EL (cell line): Measurements from ENCODE around the gene TMEM14A.
A peak's percentile ranks its signal among the peaks of the same experiment; 100 is the strongest.
"Not testable (repeated sequence)": the region's sequence is repeated elsewhere in the genome, so short reads cannot be mapped to it uniquely, and the experiment has no call there.

Source experiments
- DNase-seq: peaks from one replicate; pipeline ENCODE4 v3.0.0-alpha.2; 2016

The TMEM14A gene, protein sequence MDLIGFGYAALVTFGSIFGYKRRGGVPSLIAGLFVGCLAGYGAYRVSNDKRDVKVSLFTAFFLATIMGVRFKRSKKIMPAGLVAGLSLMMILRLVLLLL

DNA sequence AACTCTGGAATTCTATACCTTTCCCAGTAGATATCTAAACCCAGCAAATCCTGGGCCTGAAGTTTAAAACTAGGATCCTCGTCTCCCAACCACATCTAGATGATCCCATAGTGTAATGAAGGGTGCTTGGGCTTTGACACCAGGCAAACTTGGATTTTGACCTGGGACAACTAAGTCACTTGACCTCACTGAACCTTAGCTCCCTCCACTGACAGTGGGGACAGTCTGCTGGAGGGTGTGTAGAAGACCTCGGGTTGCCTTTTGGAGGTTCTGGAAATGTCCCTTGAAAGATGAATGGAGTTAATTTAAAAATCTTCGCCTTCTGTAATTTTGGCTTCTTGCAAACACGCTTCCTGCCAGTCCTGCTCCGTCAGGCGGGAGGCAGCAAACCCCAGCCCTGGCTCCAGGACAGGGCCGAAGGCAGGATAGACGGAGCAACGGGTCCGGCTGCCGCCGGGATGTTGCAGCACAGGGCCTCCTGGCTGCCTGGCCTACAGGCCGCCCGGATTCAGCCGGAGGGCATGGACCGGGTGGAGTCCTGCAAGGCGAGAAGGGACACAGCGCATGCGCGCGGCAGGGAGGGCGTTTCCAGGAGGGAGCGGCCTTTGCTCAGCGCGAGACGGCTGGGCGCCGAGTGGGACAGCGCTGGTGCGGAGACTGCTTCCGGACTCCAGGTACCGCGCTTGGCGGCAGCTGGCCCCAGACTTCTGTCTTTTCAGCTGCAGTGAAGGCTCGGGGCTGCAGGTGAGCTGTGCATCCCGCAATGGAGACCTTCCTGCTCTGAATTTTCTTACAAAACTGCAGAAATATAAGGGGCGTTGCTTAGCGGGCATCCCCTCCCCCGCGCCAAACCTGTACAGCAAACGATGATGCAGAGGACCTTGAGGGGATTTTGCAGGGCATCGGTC is at the start of gene TMEM14A:
TSS of gene TMEM14A (plus strand) at position 612 of the 908 bp plus-strand sequence. CDS start 5,990 bp downstream, outside the sequence.
- peak; percentile 97 for DNase-seq

GRCh38 chr6:52621631-52622030 is 49.3 kb upstream of the TMEM14A start:
- DNase-seq = no peak

GRCh38 chr6:52622810-52623209 is 48.1 kb upstream of the TMEM14A start:
- no peak for DNase-seq

GRCh38 chr6:52632011-52632410 is 38.9 kb upstream of the TMEM14A start:
- no peak for DNase-seq

DNA sequence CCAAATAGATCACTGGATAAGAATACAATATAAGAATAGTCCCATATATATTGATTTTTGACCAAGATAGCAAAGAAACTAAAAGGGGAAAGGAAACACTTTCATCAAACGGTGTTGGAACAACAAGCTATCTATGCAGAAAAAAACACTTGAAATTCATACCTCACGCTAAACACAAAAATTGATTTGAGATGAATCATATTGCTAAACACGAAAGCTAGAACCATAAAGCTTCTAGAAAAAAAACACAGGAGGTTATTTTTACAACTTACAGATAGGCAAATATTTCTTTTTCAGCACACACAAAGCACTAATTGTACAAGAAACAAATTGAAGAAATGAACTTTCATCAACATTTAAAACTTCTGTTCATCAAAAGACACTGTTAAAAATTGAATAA is 36.7 kb upstream of the TMEM14A start:
- peak; percentile 40 for DNase-seq

GRCh38 chr6:52635049-52635577 is 35.8 kb upstream of the TMEM14A start:
- no peak for DNase-seq

DNA sequence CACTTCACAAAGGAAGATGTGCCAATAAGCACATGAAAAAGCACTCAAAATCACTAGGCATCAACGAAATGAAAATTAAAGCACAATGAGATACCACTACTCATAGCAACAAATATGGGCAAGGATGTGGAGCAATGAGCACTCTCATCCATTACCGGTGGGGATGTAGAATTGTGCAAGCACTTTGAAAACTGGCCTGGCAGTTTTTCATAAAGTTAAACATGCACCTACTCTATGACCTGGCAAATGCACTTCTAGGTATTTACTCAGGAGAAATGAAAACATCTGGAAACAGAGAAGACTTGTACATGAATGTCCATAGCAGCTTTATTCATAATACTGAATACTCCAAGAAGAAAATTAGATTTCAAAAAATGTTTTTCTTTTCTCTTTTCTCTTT is 34.1 kb upstream of the TMEM14A start:
- DNase-seq = no peak

- DNase-seq = no peak
Measured at GRCh38 chr6:52639493-52639892, 31.4 kb upstream of the TMEM14A start.

GRCh38 chr6:52640170-52640569 is 30.7 kb upstream of the TMEM14A start:
- DNase-seq = no peak

DNA sequence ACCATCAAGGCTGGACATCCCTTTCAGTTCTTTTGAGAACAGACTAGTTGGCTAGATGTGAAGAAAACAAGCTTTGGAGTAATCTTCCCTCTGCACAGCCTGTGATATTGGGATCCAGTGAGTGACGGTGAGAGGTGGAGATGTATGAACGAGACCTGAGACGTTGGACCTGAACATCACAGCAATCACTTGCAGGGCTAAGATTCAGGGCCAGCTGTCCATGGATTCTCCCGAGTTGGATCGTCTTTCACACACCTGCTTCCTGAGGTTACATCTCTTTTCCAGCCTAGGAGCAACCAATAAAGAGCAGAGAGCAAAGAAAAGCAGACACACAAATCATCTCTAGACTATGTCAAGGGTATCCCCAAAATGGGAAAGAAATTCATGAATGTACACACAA is 30.0 kb upstream of the TMEM14A start:
- no peak for DNase-seq

DNA sequence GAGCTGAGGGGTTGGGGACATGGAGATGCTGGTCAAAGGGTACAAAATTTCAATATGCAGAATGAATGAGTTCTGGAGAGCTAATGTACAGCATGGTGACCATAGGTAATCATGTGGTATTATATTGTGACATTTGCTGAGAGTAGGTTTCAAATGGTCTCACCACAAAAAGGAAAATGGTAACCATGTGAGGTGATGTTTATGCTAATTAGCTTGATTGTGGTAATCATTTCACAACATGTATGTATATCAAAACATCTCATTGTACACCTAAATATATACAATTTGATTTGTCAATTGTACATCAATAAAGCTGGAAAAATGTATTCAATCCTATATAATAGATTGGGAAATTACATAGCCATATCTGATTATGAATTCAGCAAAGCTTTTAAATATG is 29.5 kb upstream of the TMEM14A start:
- DNase-seq = no peak

DNA sequence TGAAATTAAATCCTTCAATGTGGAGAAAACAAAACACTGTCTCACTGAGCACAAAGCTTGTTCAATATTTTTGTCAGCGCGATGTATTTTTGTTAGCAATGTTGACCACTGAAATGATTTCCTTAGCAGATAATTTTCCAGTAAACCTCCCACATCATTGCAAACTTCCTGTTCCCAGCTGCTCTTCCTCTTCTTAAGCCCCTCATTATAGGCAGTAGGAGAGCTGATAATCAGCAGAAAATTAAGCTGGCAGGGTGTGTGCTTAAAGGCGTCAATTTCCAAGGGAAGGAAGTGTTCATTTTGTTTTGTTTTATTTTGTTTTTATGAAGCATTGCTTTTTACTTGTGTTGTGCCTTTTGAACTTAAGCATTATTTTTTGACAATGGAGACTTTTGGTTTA is 29.1 kb upstream of the TMEM14A start:
- DNase-seq = no peak

GRCh38 chr6:52642368-52642767 is 28.5 kb upstream of the TMEM14A start:
- DNase-seq = no peak

DNA sequence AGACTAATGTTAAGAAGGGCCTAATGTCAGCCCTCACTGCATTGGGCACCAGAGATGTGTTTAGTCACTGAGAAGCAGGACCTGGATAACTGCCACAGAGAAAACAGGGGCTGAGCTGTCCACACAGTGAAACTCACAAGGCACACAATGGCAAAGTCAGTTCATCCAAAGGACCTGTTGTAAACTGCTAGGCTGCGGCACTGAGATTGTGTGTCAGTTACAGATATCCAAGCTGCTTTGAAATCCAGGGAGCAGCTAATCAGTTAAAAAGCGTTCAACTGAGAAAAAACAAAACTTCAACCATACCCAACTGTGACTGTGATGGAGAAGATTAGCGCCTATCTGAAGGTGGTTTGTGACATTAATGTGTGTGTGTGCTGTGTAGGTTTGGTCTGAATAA is 27.8 kb upstream of the TMEM14A start:
- DNase-seq = no peak

DNA sequence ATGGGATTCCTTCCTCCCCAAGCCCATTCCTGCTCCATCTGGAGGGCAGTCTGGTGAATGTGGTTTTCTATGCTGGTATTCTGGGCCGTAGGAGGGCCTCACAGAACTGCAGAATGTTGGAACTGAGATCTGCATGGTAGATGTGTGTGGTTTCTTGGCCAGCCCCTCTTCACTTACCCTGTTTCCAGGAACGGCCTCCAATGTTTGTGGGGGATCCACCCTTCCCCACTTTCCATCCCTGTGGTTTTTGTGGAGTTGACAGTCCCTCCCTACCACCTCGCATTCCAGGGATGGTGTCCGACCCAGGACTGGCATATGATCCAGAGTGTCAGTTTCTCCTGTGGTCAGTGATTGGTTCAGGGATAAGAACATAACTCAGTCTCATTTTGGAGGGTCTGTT is 26.7 kb upstream of the TMEM14A start:
- no peak for DNase-seq

- DNase-seq = no peak
Measured at GRCh38 chr6:52645976-52646375, 24.9 kb upstream of the TMEM14A start.

GRCh38 chr6:52647199-52647598 is 23.7 kb upstream of the TMEM14A start:
- peak; percentile 53 for DNase-seq

- no peak for DNase-seq
Measured at GRCh38 chr6:52649536-52650160, 21.3 kb upstream of the TMEM14A start.

GRCh38 chr6:52650941-52651340 is 20.0 kb upstream of the TMEM14A start:
- DNase-seq = no peak

DNA sequence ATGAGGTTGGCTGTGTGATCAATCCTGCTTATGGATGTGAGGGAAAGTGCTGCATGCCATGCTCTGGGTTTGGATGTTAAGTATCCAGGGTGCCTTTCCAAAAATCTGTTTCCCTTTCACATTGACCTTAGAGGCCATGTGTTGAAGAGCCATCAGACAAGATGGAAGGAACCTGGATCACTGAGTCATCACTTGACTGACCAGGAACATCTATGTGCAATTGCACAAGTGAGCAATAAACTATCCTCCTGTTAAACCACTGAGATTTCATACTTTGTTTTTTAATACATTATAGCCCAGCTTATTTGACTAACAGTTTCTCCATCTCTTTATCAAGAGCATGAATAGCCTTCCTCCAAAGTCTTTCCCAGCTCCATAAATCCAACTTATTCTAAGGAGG is 17.8 kb upstream of the TMEM14A start:
- DNase-seq = no peak

DNA sequence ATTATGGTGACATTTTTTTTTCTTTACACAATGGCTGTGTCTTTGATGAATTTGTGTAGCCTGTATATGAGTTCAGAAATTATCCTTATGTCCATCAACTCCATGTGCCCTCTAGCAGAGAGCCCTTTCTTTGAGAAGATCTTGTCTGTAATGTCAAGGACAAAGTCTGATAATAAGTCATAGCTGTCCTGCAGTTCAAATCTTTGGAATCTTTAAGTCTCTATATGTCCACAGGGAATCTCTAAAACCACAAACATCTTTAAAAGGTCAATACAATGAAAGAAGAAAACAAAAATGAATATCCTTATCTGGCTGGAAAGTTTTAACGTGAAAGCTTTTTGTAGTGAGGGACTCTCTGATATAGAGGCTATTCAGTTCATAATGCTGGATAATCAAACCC is 16.9 kb upstream of the TMEM14A start:
- no peak for DNase-seq

GRCh38 chr6:52654592-52654991 is 16.3 kb upstream of the TMEM14A start:
- DNase-seq = no peak

- DNase-seq = not testable (repeated sequence)
Measured at GRCh38 chr6:52655941-52656340, 15.0 kb upstream of the TMEM14A start.

DNA sequence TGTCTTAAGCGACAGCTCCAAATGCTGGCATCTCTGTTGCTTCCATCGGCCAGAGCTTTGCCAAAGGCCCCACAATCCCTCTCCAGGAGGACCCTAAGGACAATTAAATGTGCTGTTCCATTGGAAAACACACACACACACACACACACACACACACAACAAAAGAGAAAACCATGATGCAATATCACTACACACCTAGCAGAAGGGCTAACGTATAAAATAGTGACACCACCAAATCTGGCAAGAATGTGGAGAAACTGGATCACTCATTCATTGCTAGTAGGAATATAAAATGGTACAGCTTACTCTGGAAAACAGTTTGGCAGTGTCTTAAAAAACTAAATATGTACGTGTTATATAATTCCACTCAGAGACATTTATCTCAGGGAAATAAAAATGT is 13.0 kb upstream of the TMEM14A start:
- no peak for DNase-seq
